ENCODE data around the gene RABGAP1L.
A peak's percentile ranks its signal among the peaks of the same experiment; 100 is the strongest.

The RABGAP1L gene

GRCh38 chr1:174791863-174792262, 632.5 kb downstream of the RABGAP1L start:
- H3K27ac ChIP-seq (ENCODE audit: low read length) = no peak overlapping the region
- no peaks in the 10 kb centered on the region for H3K36me3 ChIP-seq (ENCODE audit: insufficient read depth, low read depth, low read length)
- H3K27me3 ChIP-seq (ENCODE audit: insufficient read depth, low read length) = no peaks in the 10 kb centered on the region
- H3K9ac ChIP-seq (ENCODE audit: low read depth, low read length) = no peak overlapping the region
- H3K9me3 ChIP-seq (ENCODE audit: insufficient read depth, low read depth, low read length) = no peaks in the 10 kb centered on the region
- H3K4me3 ChIP-seq (ENCODE audit: low read length) = no peak overlapping the region
- H3K4me1 ChIP-seq (ENCODE audit: insufficient read depth, low read length) = 0 out of 2 replicates have a peak, but pooled peaks cover 2% of the 10 kb centered on the region

GRCh38 chr1:174794861-174795260, 635.5 kb downstream of the RABGAP1L start:
- Histone ChIP-seq H3K36me3 (ENCODE audit: insufficient read depth, low read depth, low read length) (no peaks in the 10 kb centered on the region), H3K4me1 (ENCODE audit: insufficient read depth, low read length) (peaks cover 5% of the 10 kb centered on the region; the same call in 1 of the 2 replicates), H3K27ac (ENCODE audit: low read length) (no peak overlapping the region), H3K9me3 (ENCODE audit: insufficient read depth, low read depth, low read length) (no peaks in the 10 kb centered on the region), H3K4me3 (ENCODE audit: low read length) (no peak overlapping the region), H3K27me3 (ENCODE audit: insufficient read depth, low read length) (no peaks in the 10 kb centered on the region), H3K9ac (ENCODE audit: low read depth, low read length) (no peak overlapping the region)

DNA sequence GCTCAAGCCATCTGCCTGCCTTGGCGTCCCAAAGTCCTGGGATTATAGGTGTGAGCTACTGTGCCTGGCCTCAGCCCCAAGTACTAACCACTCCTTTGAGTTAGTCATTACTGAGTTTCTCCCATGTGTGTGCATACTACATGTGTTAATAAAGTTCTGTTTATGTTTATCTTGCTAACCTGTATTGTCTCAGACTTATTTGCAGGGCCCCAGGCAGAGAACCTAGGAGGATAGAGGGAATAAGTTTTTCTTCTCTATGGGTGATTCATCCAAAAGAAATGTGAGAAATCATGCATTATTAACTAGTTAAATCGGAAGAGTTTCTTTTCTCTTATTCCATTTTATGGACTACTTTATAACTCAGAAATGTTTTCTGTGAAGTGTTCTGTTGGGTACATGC, 636.5 kb downstream of the RABGAP1L start:
- Histone ChIP-seq H3K4me3 (ENCODE audit: low read length) (no peak overlapping the region), H3K9me3 (ENCODE audit: insufficient read depth, low read depth, low read length) (no peaks in the 10 kb centered on the region), H3K27me3 (ENCODE audit: insufficient read depth, low read length) (peaks cover 4% of the 10 kb centered on the region; the same call in 1 of the 2 replicates), H3K9ac (ENCODE audit: low read depth, low read length) (no peak overlapping the region), H3K36me3 (ENCODE audit: insufficient read depth, low read depth, low read length) (no peaks in the 10 kb centered on the region), H3K4me1 (ENCODE audit: insufficient read depth, low read length) (peaks cover 15% of the 10 kb centered on the region; the same call in 1 of the 2 replicates), H3K27ac (ENCODE audit: low read length) (no peak overlapping the region)

DNA sequence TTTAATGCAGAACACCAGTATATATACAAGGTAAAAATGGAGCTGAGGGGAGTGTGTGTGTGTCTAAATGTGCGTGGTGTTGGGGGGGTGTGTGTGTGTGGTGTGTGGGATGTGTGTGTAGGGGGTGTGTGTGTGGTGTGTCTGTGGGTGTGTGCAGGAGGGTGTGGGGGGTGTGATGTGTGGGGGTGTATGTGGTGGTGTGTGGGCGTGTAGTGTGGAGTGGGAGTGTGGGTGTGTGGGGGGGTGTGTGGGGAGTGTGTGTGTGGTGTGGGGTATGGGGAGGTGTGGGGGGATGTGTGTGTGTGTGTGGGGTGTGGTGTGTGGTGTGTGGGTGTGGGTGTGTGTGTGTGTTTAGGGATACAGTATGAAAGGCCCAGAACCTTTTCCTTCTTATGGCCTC, 638.1 kb downstream of the RABGAP1L start:
- Histone ChIP-seq H3K9ac (ENCODE audit: low read depth, low read length) (no peak overlapping the region), H3K36me3 (ENCODE audit: insufficient read depth, low read depth, low read length) (no peaks in the 10 kb centered on the region), H3K4me3 (ENCODE audit: low read length) (no peak overlapping the region), H3K27ac (ENCODE audit: low read length) (no peak overlapping the region), H3K4me1 (ENCODE audit: insufficient read depth, low read length) (peaks cover 16% of the 10 kb centered on the region; the same call in 1 of the 2 replicates), H3K9me3 (ENCODE audit: insufficient read depth, low read depth, low read length) (no peaks in the 10 kb centered on the region), H3K27me3 (ENCODE audit: insufficient read depth, low read length) (peaks cover 11% of the 10 kb centered on the region; the same call in 1 of the 2 replicates)

- H3K27ac ChIP-seq (ENCODE audit: low read length) = no peak overlapping the region
- H3K36me3 ChIP-seq (ENCODE audit: insufficient read depth, low read depth, low read length) = no peaks in the 10 kb centered on the region
- no peak overlapping the region for H3K9ac ChIP-seq (ENCODE audit: low read depth, low read length)
- no peaks in the 10 kb centered on the region for H3K9me3 ChIP-seq (ENCODE audit: insufficient read depth, low read depth, low read length)
- peaks cover 11% of the 10 kb centered on the region; the same call in 1 of the 2 replicates for H3K27me3 ChIP-seq (ENCODE audit: insufficient read depth, low read length)
- peak overlapping the region; percentile 74 for H3K4me3 ChIP-seq (ENCODE audit: low read length)
- H3K4me1 ChIP-seq (ENCODE audit: insufficient read depth, low read length) = peaks cover 16% of the 10 kb centered on the region; the same call in 1 of the 2 replicates
These were observed 639.8 kb downstream of the RABGAP1L start for GRCh38 chr1:174799136-174799479.

DNA sequence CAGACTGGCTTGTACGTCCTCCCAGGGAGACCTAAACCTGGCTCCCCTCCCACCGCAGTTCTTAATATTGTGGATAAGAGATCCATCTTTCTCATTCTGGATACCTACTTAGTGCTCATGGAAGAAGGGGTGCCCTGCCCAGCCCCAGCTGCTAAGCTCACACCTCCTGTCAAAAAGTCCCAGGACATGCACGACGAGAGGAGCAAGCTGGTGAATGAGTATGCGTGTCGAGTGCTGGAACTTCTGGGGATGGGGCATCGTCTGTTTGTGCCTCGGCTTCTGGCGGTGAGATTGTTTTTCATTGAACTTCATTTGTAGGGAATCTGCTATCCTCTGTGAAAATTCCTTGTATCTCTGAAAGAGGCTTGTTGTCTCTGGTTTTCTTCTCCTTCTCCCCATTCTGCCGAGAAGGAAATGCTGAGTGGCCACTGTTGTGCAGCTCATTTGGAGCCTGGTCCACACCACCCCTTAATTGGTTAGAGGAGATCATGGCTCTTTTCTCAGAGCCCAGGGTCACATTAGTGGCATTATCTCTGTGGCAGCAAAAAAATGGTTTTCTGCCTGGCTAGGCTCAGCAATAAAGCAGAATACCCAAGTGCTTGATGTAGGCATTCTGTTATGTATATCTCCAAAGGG, 641.0 kb downstream of the RABGAP1L start:
- no peaks in the 10 kb centered on the region for H3K36me3 ChIP-seq (ENCODE audit: insufficient read depth, low read depth, low read length)
- H3K9ac ChIP-seq (ENCODE audit: low read depth, low read length) = peak overlapping the region; percentile 74; the same call in 1 of the 2 replicates
- peaks cover 16% of the 10 kb centered on the region; the same call in 1 of the 2 replicates for H3K4me1 ChIP-seq (ENCODE audit: insufficient read depth, low read length)
- H3K27ac ChIP-seq (ENCODE audit: low read length) = no peak overlapping the region
- no peaks in the 10 kb centered on the region for H3K9me3 ChIP-seq (ENCODE audit: insufficient read depth, low read depth, low read length)
- H3K27me3 ChIP-seq (ENCODE audit: insufficient read depth, low read length) = peaks cover 11% of the 10 kb centered on the region; the same call in 1 of the 2 replicates
- peak overlapping the region; percentile 74 for H3K4me3 ChIP-seq (ENCODE audit: low read length)

DNA sequence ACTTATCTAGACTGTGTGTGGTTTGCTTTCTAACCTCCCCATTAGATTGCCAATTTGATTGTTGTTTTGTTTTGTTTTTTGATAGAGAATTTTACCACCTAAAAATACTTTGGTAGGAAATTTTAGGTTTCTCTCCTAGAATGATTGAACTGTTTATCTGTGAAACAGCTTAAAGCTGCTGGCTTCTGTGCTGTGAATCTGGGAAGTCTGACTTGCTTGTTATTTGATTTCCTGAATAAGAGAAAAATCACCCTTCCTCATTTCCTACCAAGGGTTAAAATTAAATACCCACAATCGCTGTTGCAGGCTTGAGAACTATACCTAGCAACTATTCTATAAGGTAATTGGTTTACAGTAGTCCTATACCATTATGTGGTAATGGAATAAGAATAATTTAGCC, 641.6 kb downstream of the RABGAP1L start:
- Histone ChIP-seq H3K36me3 (ENCODE audit: insufficient read depth, low read depth, low read length) (no peaks in the 10 kb centered on the region), H3K27me3 (ENCODE audit: insufficient read depth, low read length) (peaks cover 11% of the 10 kb centered on the region; the same call in 1 of the 2 replicates), H3K9ac (ENCODE audit: low read depth, low read length) (peak overlapping the region; percentile 74; the same call in 1 of the 2 replicates), H3K4me3 (ENCODE audit: low read length) (peak overlapping the region; percentile 74; the same call in 1 of the 2 replicates), H3K9me3 (ENCODE audit: insufficient read depth, low read depth, low read length) (no peaks in the 10 kb centered on the region), H3K27ac (ENCODE audit: low read length) (no peak overlapping the region), H3K4me1 (ENCODE audit: insufficient read depth, low read length) (peaks cover 16% of the 10 kb centered on the region; the same call in 1 of the 2 replicates)

DNA sequence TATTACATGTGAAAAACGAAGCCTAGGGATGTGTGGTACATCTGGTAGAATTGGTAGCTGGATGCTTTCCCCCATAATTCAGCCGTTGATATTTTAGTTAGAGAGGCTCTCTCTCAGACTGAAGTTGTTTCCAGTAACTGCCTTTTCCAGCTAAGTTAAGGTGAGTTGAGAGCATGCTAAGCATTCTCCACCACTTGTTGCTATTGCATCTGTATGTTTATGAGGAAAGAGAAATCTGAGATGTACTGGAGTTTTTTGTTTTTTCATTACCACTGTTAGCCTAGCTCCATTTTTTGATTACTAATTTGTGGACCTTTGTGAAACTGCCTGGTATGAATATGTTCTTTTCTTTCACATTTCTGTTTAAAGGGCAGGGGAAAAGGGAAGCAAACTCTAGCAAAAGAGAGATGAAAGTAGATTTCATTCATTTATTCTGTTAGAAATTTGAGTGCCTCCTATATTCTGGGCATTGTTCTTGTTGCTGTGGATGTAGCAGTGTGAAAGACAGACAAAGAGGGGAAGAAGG, 650.5 kb downstream of the RABGAP1L start:
- H3K27me3 ChIP-seq (ENCODE audit: insufficient read depth, low read length) = no peaks in the 10 kb centered on the region
- H3K36me3 ChIP-seq (ENCODE audit: insufficient read depth, low read depth, low read length) = no peaks in the 10 kb centered on the region
- H3K4me3 ChIP-seq (ENCODE audit: low read length) = no peak overlapping the region
- no peak overlapping the region for H3K9ac ChIP-seq (ENCODE audit: low read depth, low read length)
- no peak overlapping the region for H3K27ac ChIP-seq (ENCODE audit: low read length)
- no peaks in the 10 kb centered on the region for H3K9me3 ChIP-seq (ENCODE audit: insufficient read depth, low read depth, low read length)
- H3K4me1 ChIP-seq (ENCODE audit: insufficient read depth, low read length) = no peaks in the 10 kb centered on the region

GRCh38 chr1:174812016-174812415, 652.7 kb downstream of the RABGAP1L start:
- Histone ChIP-seq H3K27ac (ENCODE audit: low read length) (no peak overlapping the region), H3K4me1 (ENCODE audit: insufficient read depth, low read length) (no peaks in the 10 kb centered on the region), H3K9ac (ENCODE audit: low read depth, low read length) (no peak overlapping the region), H3K27me3 (ENCODE audit: insufficient read depth, low read length) (no peaks in the 10 kb centered on the region), H3K9me3 (ENCODE audit: insufficient read depth, low read depth, low read length) (no peaks in the 10 kb centered on the region), H3K4me3 (ENCODE audit: low read length) (no peak overlapping the region), H3K36me3 (ENCODE audit: insufficient read depth, low read depth, low read length) (no peaks in the 10 kb centered on the region)

- Histone ChIP-seq H3K4me1 (ENCODE audit: insufficient read depth, low read length) (peaks cover 1% of the 10 kb centered on the region; the same call in 1 of the 2 replicates), H3K36me3 (ENCODE audit: insufficient read depth, low read depth, low read length) (no peaks in the 10 kb centered on the region), H3K9me3 (ENCODE audit: insufficient read depth, low read depth, low read length) (no peaks in the 10 kb centered on the region), H3K9ac (ENCODE audit: low read depth, low read length) (no peak overlapping the region), H3K27ac (ENCODE audit: low read length) (no peak overlapping the region), H3K27me3 (ENCODE audit: insufficient read depth, low read length) (no peaks in the 10 kb centered on the region), H3K4me3 (ENCODE audit: low read length) (no peak overlapping the region)
These were observed 653.3 kb downstream of the RABGAP1L start for GRCh38 chr1:174812656-174813055.

GRCh38 chr1:174815036-174815435, 655.7 kb downstream of the RABGAP1L start:
- Histone ChIP-seq H3K36me3 (ENCODE audit: insufficient read depth, low read depth, low read length) (no peaks in the 10 kb centered on the region), H3K27ac (ENCODE audit: low read length) (no peak overlapping the region), H3K9me3 (ENCODE audit: insufficient read depth, low read depth, low read length) (no peaks in the 10 kb centered on the region), H3K9ac (ENCODE audit: low read depth, low read length) (no peak overlapping the region), H3K4me3 (ENCODE audit: low read length) (no peak overlapping the region), H3K4me1 (ENCODE audit: insufficient read depth, low read length) (peaks cover 9% of the 10 kb centered on the region; the same call in 1 of the 2 replicates), H3K27me3 (ENCODE audit: insufficient read depth, low read length) (no peaks in the 10 kb centered on the region)

DNA sequence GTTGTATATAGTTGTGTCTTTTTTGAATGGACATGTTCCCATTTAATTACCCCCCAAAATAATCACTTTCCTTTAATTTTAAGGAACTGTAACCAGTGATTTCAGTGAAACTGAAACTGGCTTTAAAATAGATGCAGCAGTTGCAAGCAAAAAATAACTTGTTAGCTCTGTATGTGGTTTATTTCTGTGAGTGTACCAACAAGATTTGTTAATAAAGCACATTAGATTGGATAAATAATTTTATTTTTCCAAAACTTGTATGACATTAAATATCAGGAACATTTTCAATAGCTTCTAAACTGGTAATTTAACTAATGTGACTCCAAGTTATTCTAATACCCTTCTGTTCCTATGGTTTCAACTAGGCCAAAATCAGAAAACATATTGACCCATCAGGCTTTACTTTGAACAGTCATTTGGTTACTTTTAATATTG, 656.2 kb downstream of the RABGAP1L start:
- no peaks in the 10 kb centered on the region for H3K36me3 ChIP-seq (ENCODE audit: insufficient read depth, low read depth, low read length)
- no peaks in the 10 kb centered on the region for H3K27me3 ChIP-seq (ENCODE audit: insufficient read depth, low read length)
- H3K9ac ChIP-seq (ENCODE audit: low read depth, low read length) = no peak overlapping the region
- H3K9me3 ChIP-seq (ENCODE audit: insufficient read depth, low read depth, low read length) = no peaks in the 10 kb centered on the region
- H3K27ac ChIP-seq (ENCODE audit: low read length) = no peak overlapping the region
- peaks cover 9% of the 10 kb centered on the region; the same call in 1 of the 2 replicates for H3K4me1 ChIP-seq (ENCODE audit: insufficient read depth, low read length)
- H3K4me3 ChIP-seq (ENCODE audit: low read length) = no peak overlapping the region

Data from iPS-20b (cell line).